A549 (cell line): Measurements from ENCODE around the gene FAR2. TPM values are rescaled to one million over a fixed set of nuclear protein-coding genes. Genes with fewer than 3 reads are reported as not detected.

Source experiments
- ATAC-seq, 2 experiments: fragments of 200-7000 bp in 1 of 2; fragments of >200 bp in 1 of 2; cut with Nextera tagmentation in 1 of 2; cut with Tn5 transposase in 1 of 2; 3 replicates each; pipeline versions ENCODE4 v1.8.0 to v1.9.1; 2018 to 2020; ENCODE audit warnings: mild to moderate bottlenecking in 1 of 2, moderate library complexity in 1 of 2
- CTCF ChIA-PET: fragments of 300-600 bp; sonication (Branson Sonifier 250); formaldehyde crosslinking; extraction: SDS; loops from one replicate; lab custom pipeline; 2021; ENCODE audit warnings: antibody characterized with exemption, inconsistent platforms; lab: Yijun Ruan, JAX
- POLR2A ChIA-PET: fragments of 350-600 bp; formaldehyde crosslinking; extraction: SDS; loops from one replicate; lab custom pipeline; 2021; ENCODE audit warnings: antibody characterized with exemption, inconsistent platforms; lab: Yijun Ruan, JAX
- DNase-seq, 2 experiments: peaks; one replicate each; pipeline versions ENCODE4 v3.0.0 to v3.0.0-alpha.2; 2011 to 2016; ENCODE audit warnings: low read depth in 1 of 2, low spot score in 1 of 2
- FAIRE-seq: peaks from 2 replicates; lab custom pipeline; 2011; peaks lifted over from hg19 to GRCh38; lab: Jason Lieb, UNC
- H3K27ac ChIP-seq, 2 experiments: fragments of >200 bp; sonication (Bioruptor Twin); formaldehyde crosslinking; 3 replicates each; pipeline ENCODE4 v1.5.1; 2016 to 2017
- H3K4me1 ChIP-seq: fragments of >200 bp; sonication (Bioruptor Twin); formaldehyde crosslinking; 3 replicates; pipeline ENCODE4 v1.6.1; 2016
- H3K4me2 ChIP-seq: fragments of >200 bp; sonication (Bioruptor Twin); formaldehyde crosslinking; 3 replicates; pipeline ENCODE4 v1.6.1; 2016
- H3K4me3 ChIP-seq: fragments of >200 bp; sonication (Bioruptor Twin); formaldehyde crosslinking; 3 replicates; pipeline ENCODE4 v1.5.1; 2016
- H3K9me3 ChIP-seq: fragments of >200 bp; sonication (Bioruptor Twin); formaldehyde crosslinking; 3 replicates; pipeline ENCODE4 v1.6.1; 2016
- CBX2 ChIP-seq: fragments of 200-600 bp; sonication (generic); IDR thresholded peaks from 2 replicates; pipeline ENCODE4 v1.6.1; 2016; ENCODE audit warnings: low read depth, mild to moderate bottlenecking, borderline replicate concordance
- EHMT2 ChIP-seq: fragments of 200-600 bp; sonication (generic); IDR thresholded peaks from 2 replicates; pipeline ENCODE4 v1.6.1; 2016; ENCODE audit warnings: antibody characterized with exemption, low read depth, mild to moderate bottlenecking, moderate library complexity
- FOSB ChIP-seq: fragments of 250-450 bp; sonication (Bioruptor Pico); IDR thresholded peaks from 2 replicates; pipeline ENCODE4 v1.5.0; 2020; ENCODE audit warnings: mild to moderate bottlenecking, moderate library complexity
- FOSL2 ChIP-seq, 2 experiments: fragments of 450-650 bp in 1 of 2; fragments of >200 bp in 1 of 2; sonication (Bioruptor Twin) in 1 of 2; formaldehyde crosslinking; IDR thresholded peaks; 2 replicates each; pipeline versions ENCODE4 v1.5.0 to v1.6.1; 2016 to 2020; ENCODE audit warnings: mild to moderate bottlenecking in 1 of 2, moderate library complexity in 1 of 2
- GATA3 ChIP-seq: IDR thresholded peaks from 2 replicates; pipeline ENCODE4 v1.6.1; 2012; ENCODE audit warnings: borderline replicate concordance
- HDAC2 ChIP-seq: fragments of 200-600 bp; sonication (generic); IDR thresholded peaks from 2 replicates; pipeline ENCODE4 v1.6.1; 2016
- HES2 ChIP-seq: fragments of >200 bp; sonication (Bioruptor Twin); formaldehyde crosslinking; IDR thresholded peaks from 2 replicates; pipeline ENCODE4 v1.6.1; 2016
- HMGXB4 ChIP-seq: fragments of 250-450 bp; sonication (Bioruptor Pico); IDR thresholded peaks from 2 replicates; pipeline ENCODE4 v1.5.0; 2021; ENCODE audit warnings: mild to moderate bottlenecking, moderate library complexity, borderline replicate concordance
- JUNB ChIP-seq: fragments of >200 bp; sonication (Bioruptor Twin); formaldehyde crosslinking; IDR thresholded peaks from 2 replicates; pipeline ENCODE4 v1.6.1; 2016
- KDM1A ChIP-seq: fragments of 200-600 bp; sonication (generic); IDR thresholded peaks from 2 replicates; pipeline ENCODE4 v1.6.1; 2016; ENCODE audit warnings: low read depth, mild to moderate bottlenecking
- KDM5A ChIP-seq: fragments of 200-600 bp; sonication (generic); IDR thresholded peaks from 2 replicates; pipeline ENCODE4 v1.6.1; 2016; ENCODE audit warnings: antibody characterized with exemption, mild to moderate bottlenecking
- MAFK ChIP-seq: fragments of 450-650 bp; IDR thresholded peaks from 2 replicates; pipeline ENCODE4 v1.6.1; 2014; ENCODE audit not compliant: partially characterized antibody
- MAX ChIP-seq: IDR thresholded peaks from 2 replicates; pipeline ENCODE4 v1.6.1; 2012
- MYC ChIP-seq: IDR thresholded peaks from 2 replicates; pipeline ENCODE4 v1.6.1; 2012; ENCODE audit warnings: mild to moderate bottlenecking, inconsistent platforms, low read length, improper control_type of control experiment, borderline replicate concordance
- NFE2L2 ChIP-seq: fragments of 150-350 bp; conservative IDR thresholded peaks from 2 replicates; pipeline ENCODE4 v1.6.1; 2014; ENCODE audit warnings: low read length
- NPAS2 ChIP-seq: fragments of 250-450 bp; sonication (Bioruptor Pico); IDR thresholded peaks from 2 replicates; pipeline ENCODE4 v1.8.0; 2022; ENCODE audit warnings: mild to moderate bottlenecking, moderate library complexity, borderline replicate concordance
- NR3C1 ChIP-seq: fragments of >200 bp; sonication (Bioruptor Twin); formaldehyde crosslinking; IDR thresholded peaks from 3 replicates; pipeline ENCODE4 v1.6.1; 2017
- PHF8 ChIP-seq: fragments of 200-600 bp; sonication (generic); IDR thresholded peaks from 2 replicates; pipeline ENCODE4 v1.6.1; 2016; ENCODE audit warnings: low read depth, mild to moderate bottlenecking, antibody characterized with exemption, moderate library complexity, borderline replicate concordance
- POLR2A ChIP-seq: IDR thresholded peaks from 2 replicates; pipeline ENCODE4 v1.6.1; 2012; ENCODE audit warnings: mild to moderate bottlenecking, low read length
- POLR2AphosphoS2 ChIP-seq: conservative IDR thresholded peaks from 2 replicates; pipeline ENCODE4 v1.6.1; 2012; ENCODE audit warnings: low read length, improper control_type of control experiment, inconsistent platforms
- RAD21 ChIP-seq, 2 experiments: fragments of >200 bp in 1 of 2; sonication (Bioruptor Twin) in 1 of 2; formaldehyde crosslinking in 1 of 2; IDR thresholded peaks in 1 of 2; conservative IDR thresholded peaks in 1 of 2; 2 replicates in 1 of 2; 3 replicates in 1 of 2; pipeline ENCODE4 v1.6.1; 2012 to 2018; ENCODE audit warnings: inconsistent platforms in 1 of 2
- RCOR1 ChIP-seq: fragments of 150-350 bp; IDR thresholded peaks from 2 replicates; pipeline ENCODE4 v1.6.1; 2014; ENCODE audit warnings: antibody characterized with exemption, low read length, low read depth
- TP53 ChIP-seq: fragments of 250-450 bp; sonication (Bioruptor Pico); IDR thresholded peaks from 2 replicates; pipeline ENCODE4 v1.5.0; 2021; ENCODE audit warnings: mild to moderate bottlenecking, moderate library complexity
- WGBS: methylation state at CpG from one replicate; pipeline ENCODE4 v1.1.6; 2017; ENCODE audit errors: missing lambda C conversion rate; 5-methylcytosine and 5-hydroxymethylcytosine counted together
- polyA plus RNA-seq, 4 experiments: library from polyadenylated mRNA; depleted of rRNA in 3 of 4; stranded (reverse); fragments of >200 nt; fragmentation: RNase III in 1 of 4; extraction: RNeasy Plus Mini Kit Qiagen cat#74134 plus additional on column Dnase treatment in 1 of 4; gene quantifications; 2 replicates in 3 of 4; 3 replicates in 1 of 4; pipeline ENCODE4 v1.2.3, GENCODE V29; 2011 to 2017

Gene FAR2
- polyA plus RNA-seq, 2 of the 4 experiments (the other 2 are of a cell fraction) = 0.06 TPM; not detected in 1

- no peak overlapping the region for H3K4me3 ChIP-seq
- TF ChIP-seq TP53 (no peak), PHF8 (no peak), HMGXB4 (CRISPR knock-in tag) (no peak), POLR2A (no peak), NPAS2 (no peak)
- TF ChIP-seq, all 56 proteins: peak for 0
- ChIA-PET CTCF (no interaction called here), POLR2A (no interaction called here)
- Histone ChIP-seq H3K4me1 (no peaks in the 10 kb centered on the region), H3K27ac (no peak overlapping the region), H3K4me2 (no peak overlapping the region), H3K9me3 (no peaks in the 10 kb centered on the region)
- ATAC-seq (no peak), DNase-seq (no peak), FAIRE-seq (no peak)
- 7% methylated on average over 4 of the region's 4 CpGs for whole genome bisulfite sequencing
These were observed 14.1 kb downstream of the FAR2 start for GRCh38 chr12:29163146-29163545.

GRCh38 chr12:29164477-29165393 lies 15.7 kb downstream of the FAR2 start:
- Histone ChIP-seq H3K9me3 (no peaks in the 10 kb centered on the region), H3K4me2 (no peak overlapping the region), H3K4me3 (no peak overlapping the region), H3K4me1 (no peaks in the 10 kb centered on the region), H3K27ac (no peak overlapping the region)
- no peak for DNase-seq
- ChIA-PET POLR2A (no interaction called here), CTCF (no interaction called here)
- WGBS = 21% methylated on average over 7 of the region's 7 CpGs
- TF ChIP-seq POLR2AphosphoS2 (no peak), FOSL2 (IDR thresholded peaks at IDR 0.05) (no peak), FOSL2 (CRISPR knock-in tag; IDR thresholded peaks at IDR 0.05) (peak; percentile 75)
- 0 out of 6 replicates have a peak, but pooled peaks of 1 of the 2 experiments have one; percentile 43 for ATAC-seq
- no peak for FAIRE-seq

- Histone ChIP-seq H3K4me1 (no peaks in the 10 kb centered on the region), H3K4me2 (no peak overlapping the region), H3K27ac (no peak overlapping the region), H3K4me3 (no peak overlapping the region), H3K9me3 (no peaks in the 10 kb centered on the region)
- ChIA-PET POLR2A (no interaction called here), CTCF (interaction anchor here (1.2 kb wide), 1 partner anchor 94 kb away, joined by 4 read pairs; no protein-coding TSS in a partner anchor)
- ATAC-seq (no peak), DNase-seq (no peak), FAIRE-seq (no peak)
- 9% methylated on average over 4 of the region's 4 CpGs for whole genome bisulfite sequencing
- TF ChIP-seq HDAC2 = no peak
- no peak for TF ChIP-seq EHMT2
- no peak for TF ChIP-seq GATA3
- no peak for TF ChIP-seq CBX2
- TF ChIP-seq RAD21 (conservative IDR thresholded peaks at IDR 0.05 in 1 of 2, IDR thresholded peaks at IDR 0.05 in 1 of 2) = no peak
- TF ChIP-seq KDM5A = no peak
- TF ChIP-seq NFE2L2 = no peak
- no peak for TF ChIP-seq MAX
- TF ChIP-seq JUNB = no peak
- TF ChIP-seq MYC = no peak
- no peak for TF ChIP-seq RCOR1
- TF ChIP-seq TP53 = no peak
- no peak for TF ChIP-seq FOSL2 (IDR thresholded peaks at IDR 0.05)
- TF ChIP-seq FOSL2 (CRISPR knock-in tag; IDR thresholded peaks at IDR 0.05) = no peak
- TF ChIP-seq FOSB (CRISPR knock-in tag) = no peak
- TF ChIP-seq MAFK = no peak
- no peak for TF ChIP-seq NR3C1
- TF ChIP-seq HES2 = no peak
- no peak for TF ChIP-seq KDM1A
These were observed 18.4 kb downstream of the FAR2 start for GRCh38 chr12:29167445-29167844.
